ENCODE measurements around the gene SHISAL1. TPM values are rescaled to one million over a fixed set of nuclear protein-coding genes. Genes with fewer than 3 reads are reported as not detected.

Gene SHISAL1
- total RNA-seq, 1 experiment from 2014 or later, result 1.6 TPM

- Mint-ChIP-seq H3K4me1 (ENCODE audit: insufficient read depth, unreplicated experiment) (no peaks in the 10 kb centered on the region), H3K27ac (ENCODE audit: low read depth, unreplicated experiment) (no peak overlapping the region), H3K4me3 (ENCODE audit: unreplicated experiment) (no peak overlapping the region), H3K36me3 (ENCODE audit: insufficient read depth, unreplicated experiment) (no peaks in the 10 kb centered on the region), H3K9me3 (ENCODE audit: unreplicated experiment) (no peaks in the 10 kb centered on the region), H3K27me3 (ENCODE audit: insufficient read depth, unreplicated experiment) (peaks cover 14% of the 10 kb centered on the region)
- CTCF ChIA-PET, result interaction anchor here (1.0 kb wide), 1 partner anchor 258 kb away, joined by 3 read pairs; no protein-coding TSS in a partner anchor
- intact Hi-C loops (cut with micrococcal nuclease), result no loop called here
- POLR2A ChIA-PET, result no interaction called here
- TF ChIP-seq CTCF (IDR thresholded peaks at IDR 0.05; ENCODE audit: unreplicated experiment), result no peak
- no TSS peak for BruUV-seq (replicated peaks)
- DNase-seq (ENCODE audit: unreplicated experiment), result no peak
These were observed 31.7 kb upstream of the SHISAL1 start for GRCh38 chr22:44344407-44344806.

GRCh38 chr22:44342347-44342956, 29.7 kb upstream of the SHISAL1 start:
- no peak for DNase-seq (ENCODE audit: unreplicated experiment)
- H3K4me1 Mint-ChIP-seq (ENCODE audit: insufficient read depth, unreplicated experiment), result no peaks in the 10 kb centered on the region
- BruUV-seq (replicated peaks), result no TSS peak
- intact Hi-C loops (cut with micrococcal nuclease), result no loop called here
- no peaks in the 10 kb centered on the region for H3K36me3 Mint-ChIP-seq (ENCODE audit: insufficient read depth, unreplicated experiment)
- TF ChIP-seq CTCF (IDR thresholded peaks at IDR 0.05; ENCODE audit: unreplicated experiment), result no peak
- H3K4me3 Mint-ChIP-seq (ENCODE audit: unreplicated experiment), result no peak overlapping the region
- no peaks in the 10 kb centered on the region for H3K9me3 Mint-ChIP-seq (ENCODE audit: unreplicated experiment)
- no peak overlapping the region for H3K27ac Mint-ChIP-seq (ENCODE audit: low read depth, unreplicated experiment)
- peaks cover 14% of the 10 kb centered on the region for H3K27me3 Mint-ChIP-seq (ENCODE audit: insufficient read depth, unreplicated experiment)
- POLR2A ChIA-PET, result interaction anchor here (0.6 kb wide), 1 partner anchor 9 kb away, joined by 3 read pairs; no protein-coding TSS in a partner anchor
- CTCF ChIA-PET, result no interaction called here

GRCh38 chr22:44341431-44342346, 28.9 kb upstream of the SHISAL1 start:
- no TSS peak for BruUV-seq (replicated peaks)
- no peak overlapping the region for H3K27ac Mint-ChIP-seq (ENCODE audit: low read depth, unreplicated experiment)
- intact Hi-C loops (cut with micrococcal nuclease), result no loop called here
- no peaks in the 10 kb centered on the region for H3K4me1 Mint-ChIP-seq (ENCODE audit: insufficient read depth, unreplicated experiment)
- no peak for TF ChIP-seq CTCF (IDR thresholded peaks at IDR 0.05; ENCODE audit: unreplicated experiment)
- CTCF ChIA-PET, result interaction anchor here (0.6 kb wide), 1 partner anchor 459 kb away, joined by 6 read pairs; no protein-coding TSS in a partner anchor
- H3K36me3 Mint-ChIP-seq (ENCODE audit: insufficient read depth, unreplicated experiment), result no peaks in the 10 kb centered on the region
- H3K9me3 Mint-ChIP-seq (ENCODE audit: unreplicated experiment), result no peaks in the 10 kb centered on the region
- POLR2A ChIA-PET, result interaction anchor here (0.6 to 1.0 kb wide), 2 partner anchors 10 to 15 kb away, joined by 3 read pairs; no protein-coding TSS in a partner anchor
- no peak overlapping the region for H3K4me3 Mint-ChIP-seq (ENCODE audit: unreplicated experiment)
- H3K27me3 Mint-ChIP-seq (ENCODE audit: insufficient read depth, unreplicated experiment), result peaks cover 12% of the 10 kb centered on the region
- DNase-seq (ENCODE audit: unreplicated experiment), result peak; percentile 69
